Activated CD8-positive, alpha-beta memory T cell treated with anti-CD3 and anti-CD28 coated beads, Interleukin-2, amount 50 U/mL, for 1 hour (primary cell): ENCODE measurements around the gene LDHAL6B.
A peak's percentile ranks its signal among the peaks of the same experiment; 100 is the strongest.

Experiments used
- DNase-seq: peaks from one replicate; pipeline ENCODE4 v3.0.0-alpha.2; 2020; ENCODE audit errors: extremely low read depth

Gene LDHAL6B

DNA sequence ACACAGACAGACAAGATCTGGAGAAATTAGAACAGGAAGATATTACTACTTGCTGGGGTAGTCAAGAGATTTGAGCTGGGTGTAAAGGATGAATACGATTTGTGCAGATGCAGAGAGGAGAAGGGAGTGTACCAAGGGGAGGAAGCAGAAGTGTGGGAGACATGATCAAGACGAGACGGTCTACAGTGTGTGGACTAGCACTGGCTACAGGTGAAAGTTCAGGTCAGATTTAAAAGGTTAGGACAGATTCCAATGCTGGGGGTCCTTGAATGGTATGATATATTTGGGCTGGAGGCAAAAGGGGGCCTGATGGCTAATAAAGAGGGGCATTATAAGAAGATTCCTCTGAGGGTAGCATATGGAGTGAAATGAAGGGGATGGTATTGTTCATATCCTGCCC, 12.1 kb downstream of the LDHAL6B start:
- no peak for DNase-seq

DNA sequence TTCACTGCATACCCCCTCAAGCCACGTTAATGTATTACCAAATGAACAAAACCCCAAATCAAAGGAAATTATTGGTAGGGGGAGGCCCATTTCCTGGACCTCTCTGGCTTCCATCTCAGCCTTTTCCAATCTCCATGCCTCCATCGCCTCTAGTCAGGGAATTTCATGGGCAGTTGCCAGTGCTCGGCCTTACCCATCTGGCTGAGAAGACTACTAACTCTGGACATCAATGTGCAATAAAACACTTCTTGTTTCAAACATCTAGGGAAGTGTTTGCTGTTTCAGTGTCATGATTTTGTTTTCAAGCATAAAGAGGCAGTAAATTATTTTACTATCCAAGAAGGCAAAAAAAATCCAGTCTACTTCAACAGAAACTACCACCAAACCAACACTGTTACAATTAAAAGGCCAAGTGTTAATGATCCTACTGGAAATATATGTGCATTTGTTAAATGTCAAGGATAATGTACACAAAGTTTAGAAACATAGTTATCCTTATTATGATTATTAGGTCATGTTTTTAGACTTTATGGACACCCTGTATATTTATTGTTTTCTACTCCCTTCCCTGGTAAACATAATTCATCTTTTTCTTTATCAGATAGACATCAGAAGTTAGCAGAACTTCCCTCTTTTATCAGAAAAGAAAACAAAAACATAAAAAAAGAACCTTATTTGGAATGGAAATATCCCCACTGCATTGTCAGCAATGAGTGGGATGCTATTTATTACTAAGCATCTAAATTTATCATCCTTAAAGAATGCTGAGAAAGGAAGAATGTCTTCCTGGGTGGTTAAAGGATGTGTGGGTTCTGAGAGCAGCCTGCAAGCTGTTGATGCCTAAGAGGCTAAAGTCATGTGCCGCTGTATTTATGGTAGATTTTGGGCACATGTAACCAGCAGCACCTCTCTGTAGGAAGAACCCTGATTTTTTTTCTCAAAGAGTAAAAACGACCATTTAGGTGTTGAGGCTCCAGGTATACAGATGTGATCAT, 15.2 kb downstream of the LDHAL6B start:
- no peak for DNase-seq

DNA sequence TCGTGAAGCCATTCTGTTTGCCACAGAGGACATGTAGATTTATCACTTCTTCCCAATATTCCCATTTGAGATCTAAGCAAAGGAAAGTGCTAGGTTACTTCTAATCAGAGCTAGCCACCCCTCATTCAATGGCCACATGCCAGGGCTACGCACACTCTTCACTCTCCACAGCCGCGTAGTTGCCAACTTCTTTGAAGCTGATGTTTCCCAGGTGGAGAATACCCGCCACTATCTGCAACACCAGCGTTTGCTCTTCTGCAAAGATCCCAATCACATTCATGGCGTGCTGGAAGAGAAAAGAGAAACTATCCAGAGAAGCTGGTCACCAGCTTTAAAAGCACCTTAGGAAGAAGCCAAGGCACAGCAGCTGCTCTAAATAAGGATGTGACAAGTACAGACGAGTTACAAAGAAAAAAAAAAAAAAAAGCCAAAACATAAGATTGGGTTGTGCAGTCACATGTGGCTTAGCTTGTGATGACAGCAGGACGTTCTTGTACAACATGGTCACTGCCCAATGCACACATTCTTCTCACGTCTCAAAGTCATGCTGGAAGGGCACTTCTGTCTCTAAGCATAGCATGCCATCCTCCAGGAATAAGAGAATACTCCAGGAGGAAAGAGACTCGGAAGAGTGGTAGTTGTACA, 16.4 kb downstream of the LDHAL6B start:
- DNase-seq, result no peak

DNA sequence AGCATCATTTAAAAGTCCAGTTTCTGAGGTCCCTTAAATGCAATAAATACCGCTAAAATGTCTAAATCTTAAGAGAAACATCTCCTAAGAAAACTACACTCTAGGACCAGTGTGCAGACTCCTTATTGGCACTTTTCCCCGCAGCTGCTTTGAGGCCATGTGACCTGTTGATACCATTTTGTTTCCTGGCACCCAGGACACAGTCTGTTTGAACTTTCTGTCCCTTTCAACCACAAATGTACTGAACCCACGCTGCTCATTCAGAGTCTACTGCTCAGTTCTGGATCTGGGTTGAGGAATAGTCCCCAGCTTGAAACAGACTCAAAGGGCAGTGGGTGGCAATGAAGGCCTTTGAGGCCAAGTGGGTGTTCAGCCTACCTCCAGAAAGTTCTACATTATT, 17.1 kb downstream of the LDHAL6B start:
- DNase-seq, result no peak

DNA sequence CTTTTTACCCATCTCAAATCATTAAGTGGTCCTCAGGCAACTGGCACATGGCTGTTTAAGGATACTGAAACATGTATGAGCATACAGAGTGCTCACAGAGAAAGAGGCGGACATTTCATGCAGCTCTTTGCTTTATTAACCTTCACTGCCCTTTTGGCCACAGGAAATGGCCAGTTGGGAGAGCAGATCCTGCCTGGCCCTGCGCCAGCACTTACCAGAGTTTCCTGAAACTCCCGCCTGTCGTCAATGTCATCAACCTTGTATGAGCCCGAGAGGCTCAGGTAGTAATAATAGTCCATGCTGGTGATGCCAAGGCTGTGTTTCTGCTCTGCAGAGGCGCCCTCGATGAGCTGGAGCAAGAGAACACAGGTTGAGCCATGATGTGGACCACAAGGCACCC, 17.8 kb downstream of the LDHAL6B start:
- DNase-seq, result no peak

DNA sequence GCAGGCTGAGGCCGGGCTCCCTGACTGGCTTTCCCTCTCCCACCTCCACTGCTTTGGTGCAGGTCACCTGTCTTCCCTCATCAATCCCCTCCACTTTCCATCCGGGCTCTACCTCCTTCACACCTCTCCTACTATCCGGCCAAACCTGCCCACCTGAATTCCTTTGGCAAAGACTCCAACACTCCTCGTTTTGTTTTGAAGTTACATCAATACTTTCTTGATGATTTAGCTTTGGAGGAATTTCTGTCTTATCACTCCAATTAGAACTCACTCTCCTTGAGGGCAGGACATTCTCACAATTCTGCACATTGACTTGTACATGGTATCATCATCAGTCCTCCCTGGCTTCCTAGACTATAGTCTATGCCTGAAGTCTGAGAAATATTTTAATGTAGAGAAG, 20.4 kb downstream of the LDHAL6B start:
- DNase-seq, result no peak

DNA sequence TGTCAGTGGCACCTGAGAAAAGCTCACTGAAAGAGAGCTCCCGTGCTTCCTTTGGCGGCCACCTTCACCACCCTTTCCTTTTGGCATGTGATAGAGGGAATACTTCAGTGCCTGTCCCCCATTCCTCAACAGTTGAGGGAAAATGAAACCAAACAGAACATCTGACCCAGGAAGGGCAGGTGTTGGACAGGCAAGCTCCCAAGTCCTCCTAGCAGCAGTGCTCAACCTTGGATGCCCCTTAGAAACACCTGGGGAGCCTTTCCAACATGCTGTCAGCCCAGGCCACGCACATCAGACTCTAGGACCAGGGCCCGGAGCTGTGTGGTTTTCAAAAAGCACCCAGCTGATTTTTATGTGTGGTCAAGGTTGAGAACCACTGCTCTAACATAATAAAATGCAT, 22.4 kb downstream of the LDHAL6B start:
- DNase-seq, result no peak

DNA sequence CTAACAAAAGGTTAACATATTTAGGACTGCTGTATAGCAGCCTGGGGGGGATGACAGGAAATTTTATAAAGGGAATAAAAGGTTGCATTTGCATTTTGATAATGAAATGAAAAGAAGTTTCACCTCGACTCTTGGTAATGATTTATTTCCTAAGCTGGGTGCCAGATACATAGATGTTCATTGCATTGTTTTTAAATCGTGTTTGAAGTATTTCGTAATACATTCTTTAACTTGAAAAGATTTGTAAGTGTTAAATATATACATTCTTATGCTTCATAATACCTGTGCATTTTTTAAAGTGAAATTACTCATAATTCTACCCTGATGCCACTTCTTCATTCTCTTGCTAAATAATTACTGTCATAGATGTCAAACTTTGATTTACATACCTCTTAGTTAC, 22.8 kb downstream of the LDHAL6B start:
- DNase-seq, result no peak

DNA sequence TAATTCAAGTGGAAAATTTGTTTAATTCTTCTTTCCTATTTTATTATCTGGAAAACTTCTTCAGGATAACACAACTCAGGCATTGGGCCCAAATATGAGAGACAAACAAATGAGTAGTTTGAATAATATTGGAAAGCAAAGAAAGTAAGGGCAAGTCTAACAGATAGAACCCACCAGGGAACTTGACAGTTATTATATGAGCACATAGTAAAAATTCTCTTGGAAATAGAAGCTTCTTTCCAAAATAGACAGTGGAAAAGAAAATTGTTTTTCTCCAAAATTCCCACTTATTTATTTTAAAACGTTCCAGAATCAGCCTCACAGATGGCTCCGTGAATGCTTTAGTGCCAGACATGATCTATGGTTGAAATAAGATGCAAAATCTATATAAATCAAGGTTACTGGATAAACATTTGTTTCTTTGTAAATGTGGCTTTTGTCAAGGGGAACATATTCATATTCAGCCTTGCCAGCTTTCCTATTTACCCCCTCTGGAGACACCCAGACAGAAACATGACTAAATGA, 23.9 kb downstream of the LDHAL6B start:
- DNase-seq, result no peak

DNA sequence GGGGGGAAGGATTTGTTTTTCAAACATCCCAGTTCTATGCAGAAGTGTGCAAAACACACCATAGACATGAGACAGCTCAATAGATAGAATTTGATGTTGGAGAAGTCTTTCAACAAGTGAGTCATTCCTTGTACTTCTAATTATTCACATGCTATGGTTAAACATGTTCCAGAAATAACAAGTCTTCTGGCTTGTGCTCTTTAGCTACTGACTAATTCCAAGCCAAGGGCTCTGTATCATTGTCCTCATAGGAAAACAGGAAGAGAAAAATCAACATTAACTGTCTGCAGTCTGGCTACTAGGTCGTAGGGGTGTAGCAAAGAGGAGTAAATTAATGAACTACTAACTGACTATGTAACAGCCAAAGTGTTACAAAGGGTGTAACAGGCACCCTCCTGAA, 25.8 kb downstream of the LDHAL6B start:
- DNase-seq, result no peak

DNA sequence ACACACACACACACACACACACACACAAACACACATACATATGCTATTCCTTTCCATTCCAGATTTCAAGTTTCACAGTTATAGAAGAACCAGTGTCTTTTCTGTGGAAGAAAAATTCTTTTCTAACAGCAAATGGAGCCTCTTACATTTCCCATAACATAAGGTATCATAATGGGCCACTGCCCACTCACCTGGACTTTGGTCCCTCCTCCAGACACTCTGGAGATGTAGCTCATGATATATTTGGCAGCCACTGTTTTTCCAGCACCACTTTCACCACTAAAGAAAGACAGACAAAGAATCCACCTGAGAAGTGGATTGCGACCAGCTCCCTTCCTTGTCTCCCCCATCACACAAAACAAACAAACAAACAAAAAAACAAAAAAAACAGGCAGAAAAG, 29.8 kb downstream of the LDHAL6B start:
- DNase-seq, result no peak

DNA sequence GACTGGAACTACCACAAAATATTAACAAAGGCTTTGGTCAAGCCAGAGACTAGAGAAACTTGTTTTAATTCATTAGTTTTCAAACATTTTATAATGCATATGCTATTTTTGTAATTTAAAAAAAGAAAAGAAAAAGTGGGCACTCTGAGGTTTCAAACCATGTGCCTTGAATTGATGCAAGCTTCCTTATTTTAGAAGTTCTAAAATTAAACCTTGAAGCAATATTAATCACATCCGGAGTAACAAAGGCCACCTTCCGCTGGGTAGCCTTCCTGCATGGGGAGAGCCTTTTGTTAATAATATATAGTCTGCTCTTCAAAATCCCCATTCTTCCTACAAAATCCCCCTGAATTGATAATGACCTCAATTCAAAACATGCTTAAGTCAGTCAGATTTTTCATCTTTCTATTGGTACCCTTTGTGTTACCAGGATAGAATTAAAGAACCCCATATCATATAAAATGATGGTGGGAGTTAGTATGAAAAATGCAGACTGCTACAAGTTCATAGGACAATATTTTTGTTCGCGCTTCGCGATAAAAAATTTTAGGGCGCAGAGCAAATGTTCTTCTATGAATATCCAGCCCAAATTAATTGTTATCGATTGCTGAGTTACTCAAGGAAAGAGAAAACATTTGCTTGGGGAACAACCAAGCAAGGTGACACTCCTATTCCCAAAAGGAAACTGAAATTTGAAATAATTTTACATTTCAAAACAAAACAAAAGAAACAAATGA, 30.6 kb downstream of the LDHAL6B start:
- no peak for DNase-seq

DNA sequence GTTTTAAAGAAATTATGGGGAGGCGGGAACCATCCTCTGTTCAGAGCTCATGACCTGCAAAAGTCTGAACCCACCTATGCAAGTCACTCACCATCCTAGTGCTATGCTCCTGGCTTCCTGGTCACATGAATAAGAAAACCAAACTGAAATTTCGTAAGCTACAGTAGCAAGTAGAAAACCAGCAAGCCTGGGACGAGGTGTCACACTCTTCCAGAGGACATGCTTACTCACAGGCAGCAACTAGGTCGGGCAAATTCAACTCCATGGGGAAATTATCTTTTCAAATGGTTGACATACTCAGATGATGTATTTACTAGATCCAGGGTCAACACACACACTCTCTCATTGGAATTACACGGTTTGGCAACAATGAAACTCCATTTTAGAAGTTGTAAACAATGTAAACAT, 31.3 kb downstream of the LDHAL6B start:
- DNase-seq, result no peak

DNA sequence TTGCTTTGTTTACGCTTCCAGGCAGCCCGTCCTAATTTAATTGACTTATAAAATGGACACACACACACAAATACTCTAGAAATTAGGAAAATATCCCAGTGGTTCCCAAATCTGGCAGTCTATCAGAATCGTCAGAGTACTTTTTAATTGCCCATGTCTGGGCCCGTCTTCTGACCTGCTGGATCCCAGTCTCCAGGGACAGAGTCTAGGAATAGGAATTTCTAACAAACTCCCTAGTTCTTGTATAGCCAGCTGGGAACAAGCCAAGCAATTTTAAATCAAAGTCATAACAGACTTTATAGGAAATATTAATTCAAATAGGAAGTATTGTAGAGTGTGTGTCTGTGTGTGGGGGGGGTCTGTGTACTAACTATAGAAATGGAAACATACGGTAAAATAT, 33.4 kb downstream of the LDHAL6B start:
- DNase-seq, result no peak

DNA sequence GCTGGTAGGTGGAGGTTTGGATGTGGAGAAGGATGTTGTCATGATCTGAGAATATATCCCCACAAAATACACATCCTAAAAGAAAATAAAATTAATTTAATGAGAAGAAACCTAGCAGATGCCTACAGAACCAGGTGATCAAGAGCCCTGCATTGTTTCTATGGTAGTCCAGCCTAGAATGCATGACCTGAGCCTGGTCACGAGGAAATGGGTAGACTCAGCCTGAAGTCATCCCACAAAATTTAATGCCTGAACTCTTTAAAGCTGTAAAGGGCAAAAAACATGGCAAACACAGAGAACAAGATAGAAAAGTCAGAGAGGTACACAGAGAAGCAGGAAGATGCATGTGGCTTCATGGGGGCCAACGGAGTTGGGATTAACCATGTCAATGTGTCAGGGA, 36.0 kb downstream of the LDHAL6B start:
- no peak for DNase-seq

DNA sequence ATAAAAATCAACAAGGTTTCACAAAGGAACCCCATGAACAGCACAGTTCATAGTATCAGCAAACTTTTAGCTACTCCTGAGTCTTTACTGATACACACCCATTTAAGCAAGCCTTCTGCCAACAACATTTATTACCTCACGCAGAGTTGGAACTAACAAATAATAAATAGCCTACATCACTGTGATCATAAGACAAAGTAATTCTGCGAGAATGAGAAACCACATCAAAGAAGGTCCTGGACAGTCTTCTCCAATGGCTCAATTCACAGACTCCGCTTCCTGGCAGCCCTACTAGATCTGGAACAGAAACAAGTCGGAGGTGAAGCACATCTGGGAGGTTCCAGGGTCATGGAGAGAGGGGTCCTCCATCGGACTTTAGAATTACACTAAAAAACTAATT, 37.0 kb downstream of the LDHAL6B start:
- no peak for DNase-seq

DNA sequence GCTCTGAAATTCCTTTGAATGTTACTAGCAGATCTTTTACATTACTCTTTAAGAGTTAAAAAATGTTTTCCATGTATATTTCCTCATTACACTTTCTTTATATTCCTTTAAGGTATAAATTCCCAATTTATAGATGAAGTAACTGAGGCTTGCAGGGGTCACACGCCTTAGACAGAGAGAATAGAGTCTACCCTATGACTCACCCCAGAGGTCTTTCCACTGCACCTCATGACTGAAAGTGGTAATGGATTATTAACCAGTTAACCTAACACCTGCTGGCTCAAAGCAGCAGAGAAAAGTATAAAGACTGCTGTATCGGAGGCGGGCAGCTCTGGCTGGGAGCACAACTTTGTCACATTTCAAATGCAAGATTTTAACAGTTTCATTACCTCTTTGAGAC, 37.7 kb downstream of the LDHAL6B start:
- DNase-seq, result no peak

DNA sequence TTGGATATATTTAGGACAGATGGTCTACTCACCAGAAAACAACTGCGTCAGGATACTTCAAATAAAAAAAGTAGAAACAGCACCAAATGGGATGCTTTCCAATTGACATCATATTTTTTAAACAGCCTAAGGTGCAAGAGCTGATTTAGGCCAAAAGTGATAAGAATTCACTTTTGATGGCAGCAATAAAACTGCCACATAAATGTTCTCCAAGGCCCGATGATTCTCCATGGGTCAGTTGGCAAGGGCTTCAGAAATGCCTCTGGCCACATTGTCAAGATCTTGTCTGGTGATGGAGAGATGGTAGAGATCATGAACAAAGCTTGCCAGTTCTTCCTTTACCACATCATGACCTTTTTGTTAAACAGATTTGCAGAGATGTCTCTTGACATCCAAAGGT, 38.9 kb downstream of the LDHAL6B start:
- no peak for DNase-seq

DNA sequence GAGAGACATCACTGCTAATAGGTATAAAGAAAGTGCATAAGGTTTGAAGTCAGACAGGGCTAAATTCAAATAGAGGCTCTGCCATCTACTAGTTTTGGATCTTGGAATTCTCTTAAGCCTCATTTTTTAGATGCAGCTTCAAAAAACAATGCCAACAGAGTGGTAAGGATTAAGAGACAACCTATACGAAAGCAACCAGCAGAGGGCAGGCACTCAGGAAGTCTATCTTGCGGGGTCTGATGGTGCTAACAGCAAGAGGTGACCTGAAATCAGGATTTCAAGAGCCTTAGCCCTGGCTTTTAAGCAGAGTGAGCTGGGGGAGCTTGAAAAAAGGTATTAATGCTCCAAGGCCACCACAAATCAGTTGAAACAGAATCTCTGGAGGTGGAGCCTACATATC, 40.7 kb downstream of the LDHAL6B start:
- peak; percentile 12 for DNase-seq

DNA sequence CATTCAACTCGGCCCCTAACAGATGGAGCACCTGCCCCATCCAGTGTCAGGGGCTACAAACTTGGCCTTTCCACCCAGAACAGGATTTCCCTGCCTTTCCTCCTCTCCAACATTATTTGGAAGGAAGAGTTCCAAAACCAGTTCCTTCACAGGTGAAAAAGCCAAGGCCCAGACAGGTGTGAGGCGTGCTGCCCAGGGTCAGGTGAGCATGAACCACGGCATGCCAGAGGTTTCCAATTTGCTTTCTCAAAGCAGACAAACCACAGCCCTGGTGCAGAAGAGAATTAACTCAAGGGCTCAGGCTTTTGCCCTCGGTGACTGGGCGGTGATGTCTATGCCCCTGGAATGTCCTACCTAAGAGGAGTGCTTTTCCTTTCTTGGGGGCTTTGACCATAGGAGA, 43.2 kb downstream of the LDHAL6B start:
- DNase-seq, result no peak

DNA sequence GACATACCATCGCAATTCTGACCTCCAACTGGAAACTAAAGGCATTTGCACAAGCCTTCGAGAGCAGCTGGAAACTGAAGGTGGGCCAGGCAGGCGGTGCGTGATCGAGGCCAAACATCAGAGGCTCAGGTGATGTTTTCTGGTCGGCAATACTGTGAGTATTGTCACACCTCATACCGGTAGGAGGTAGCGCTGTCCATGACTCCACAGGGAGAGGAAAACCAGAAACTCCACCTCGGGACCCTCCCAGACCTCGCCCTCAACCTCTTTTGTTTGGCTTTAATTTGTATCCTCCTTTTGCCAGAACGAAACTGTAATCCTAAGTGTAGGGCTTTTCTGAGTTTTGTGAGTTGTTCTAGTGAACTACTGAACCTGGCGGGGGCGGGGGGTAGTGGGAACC, 43.6 kb downstream of the LDHAL6B start:
- DNase-seq, result no peak
